H1 (cell line): ENCODE data around the gene OR2V2. TPM values are rescaled to one million over a fixed set of nuclear protein-coding genes. Genes with fewer than 3 reads are reported as not detected.

Source experiments
- YY1 ChIP-seq: IDR thresholded peaks from 2 replicates; pipeline ENCODE4 v1.6.1; 2011; ENCODE audit warnings: low read depth, mild to moderate bottlenecking, low read length
- polyA plus RNA-seq, 7 experiments: library from polyadenylated mRNA; depleted of rRNA in 3 of 7; stranded (reverse) in 5 of 7; unstranded in 2 of 7; fragments of >200 nt in 5 of 7; fragments of 200-250 nt in 2 of 7; gene quantifications; 1 replicate in 5 of 7; 2 replicates in 1 of 7; 4 replicates in 1 of 7; pipeline versions ENCODE4 v1.2.1 to v1.2.3, GENCODE V29; 2011 to 2013; ENCODE audit warnings: missing spikeins in 2 of 7, mixed read lengths in 2 of 7
- total RNA-seq: library from RNA; stranded (reverse); fragmentation: NEBNext Ultra II Directional; extraction: Animal tissue kit (Norgen Biotek cat#: 25700); gene quantifications from 2 replicates; pipeline ENCODE4 v1.2.1, GENCODE V29; 2021
- TF ChIP-seq, protein P1 (sequence below): IDR thresholded peaks from 2 replicates; pipeline ENCODE4 v1.6.1; 2012; ENCODE audit warnings: inconsistent platforms

Gene OR2V2
- total and polyA plus RNA-seq, 2 of the 8 experiments (the other 6 are each of a cell fraction or from before 2014, with no cell fraction given) = not detected

DNA sequence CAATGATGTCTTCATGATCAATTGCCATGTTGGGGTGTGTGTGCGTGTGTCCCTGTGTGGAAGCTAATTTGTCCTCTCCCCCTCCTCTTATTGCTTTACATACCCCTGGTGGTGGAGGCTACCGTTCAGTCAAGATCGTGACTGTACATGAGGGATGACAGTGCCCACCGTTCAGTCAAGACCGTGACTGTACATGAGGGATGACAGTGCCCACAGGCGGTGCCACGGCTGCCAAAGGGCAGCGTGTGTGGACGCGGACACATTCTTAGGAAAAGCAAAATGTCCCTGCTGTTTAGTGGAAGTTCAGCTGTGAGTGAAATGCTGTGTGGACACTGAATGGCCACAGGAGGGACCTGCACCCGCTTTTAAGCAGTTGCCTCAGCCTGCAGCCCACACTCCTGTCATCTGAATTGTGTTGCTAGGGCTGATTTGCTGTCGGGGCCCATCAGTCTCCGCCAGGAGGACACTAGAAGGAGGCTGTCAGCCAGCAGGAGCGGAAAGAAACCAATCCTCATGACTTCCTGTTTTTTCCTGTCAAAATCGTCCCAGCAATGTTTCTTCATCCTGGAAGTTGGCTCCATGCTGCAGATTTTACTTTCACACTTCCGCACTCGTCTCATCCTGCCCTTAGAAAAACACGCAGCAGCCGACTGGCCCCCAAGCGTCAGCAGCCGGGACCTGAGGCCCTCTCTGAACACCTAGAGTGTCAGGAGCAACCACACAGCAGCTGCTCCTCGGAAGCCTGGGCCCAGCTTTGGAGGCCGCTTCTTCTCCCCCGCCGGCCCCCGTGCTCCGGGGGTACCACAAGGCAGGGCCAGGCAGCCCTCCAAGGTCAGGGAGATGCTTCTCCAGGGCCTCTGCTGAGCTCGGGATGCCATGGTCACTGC lies 25.5 kb upstream of the OR2V2 start (continued):
- TF ChIP-seq, protein P1, sequence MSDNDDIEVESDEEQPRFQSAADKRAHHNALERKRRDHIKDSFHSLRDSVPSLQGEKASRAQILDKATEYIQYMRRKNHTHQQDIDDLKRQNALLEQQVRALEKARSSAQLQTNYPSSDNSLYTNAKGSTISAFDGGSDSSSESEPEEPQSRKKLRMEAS = no peak
- no peak for TF ChIP-seq YY1
